Tibial nerve (tissue), 4 donors: ENCODE results near the gene RIN3. TPM values are rescaled to one million over a fixed set of nuclear protein-coding genes. Genes with fewer than 3 reads are reported as not detected.

Experiments used
- DNase-seq, 2 donors: peaks; one replicate each; pipeline ENCODE4 v3.0.0-alpha.2; 2019; ENCODE audit warnings: low spot score in 2 of 2
- H3K27ac ChIP-seq, 4 donors: fragments of 200-600 bp; sonication (generic) in 3 of 4; one replicate each; pipeline ENCODE4 v1.5.1; 2017 to 2019; ENCODE audit warnings: mild to moderate bottlenecking in 1 of 4
- H3K27me3 ChIP-seq, 2 donors: fragments of 200-600 bp; sonication (generic) in 1 of 2; one replicate each; pipeline versions ENCODE4 v1.5.1 to v1.6.0; 2017 to 2019
- H3K36me3 ChIP-seq, 3 donors: fragments of 200-600 bp; sonication (generic); one replicate each; pipeline ENCODE4 v1.5.1; 2018 to 2019
- H3K4me1 ChIP-seq, 4 donors: fragments of 200-600 bp; sonication (generic) in 3 of 4; one replicate each; pipeline ENCODE4 v1.5.1; 2017 to 2019
- H3K4me3 ChIP-seq, 4 donors: fragments of 200-600 bp; sonication (generic) in 3 of 4; one replicate each; pipeline ENCODE4 v1.5.1; 2017 to 2019; ENCODE audit warnings: mild to moderate bottlenecking in 1 of 4, moderate library complexity in 1 of 4
- H3K9me3 ChIP-seq, 4 donors: fragments of 200-600 bp; sonication (generic) in 3 of 4; one replicate each; pipeline ENCODE4 v1.5.1; 2017 to 2019
- EP300 ChIP-seq, 2 donors: sonication (generic); formaldehyde crosslinking; IDR thresholded peaks; one replicate each; pipeline ENCODE4 v1.6.1; 2017; ENCODE audit warnings: antibody characterized with exemption in 2 of 2, mild to moderate bottlenecking in 1 of 2
- POLR2A ChIP-seq, 2 donors: fragments of 450-650 bp; IDR thresholded peaks; one replicate each; pipeline ENCODE4 v1.6.1; 2017; ENCODE audit warnings: antibody characterized with exemption in 2 of 2, mild to moderate bottlenecking in 2 of 2, moderate library complexity in 2 of 2
- WGBS, 2 donors: methylation state at CpG; one replicate each; pipeline ENCODE4 v1.1.5; 2018; 5-methylcytosine and 5-hydroxymethylcytosine counted together
- total RNA-seq, 4 donors: library from RNA; depleted of rRNA; stranded (reverse); fragments of >200 nt; gene quantifications; one replicate each; pipeline ENCODE4 v1.1.0, GENCODE V29; 2016
- TF ChIP-seq, protein P1 (sequence below), 5 experiments: fragments of 200-600 bp in 3 of 5; fragments of 450-650 bp in 2 of 5; sonication (generic) in 3 of 5; IDR thresholded peaks; one replicate each; pipeline ENCODE4 v1.5.1; 2016 to 2019; ENCODE audit warnings: antibody characterized with exemption in 5 of 5, mild to moderate bottlenecking in 3 of 5, moderate library complexity in 2 of 5

RIN3 gene
- total RNA-seq, 4 donors from 2014 or later: 14.2 to 34.2 (median 15.5) TPM

DNA sequence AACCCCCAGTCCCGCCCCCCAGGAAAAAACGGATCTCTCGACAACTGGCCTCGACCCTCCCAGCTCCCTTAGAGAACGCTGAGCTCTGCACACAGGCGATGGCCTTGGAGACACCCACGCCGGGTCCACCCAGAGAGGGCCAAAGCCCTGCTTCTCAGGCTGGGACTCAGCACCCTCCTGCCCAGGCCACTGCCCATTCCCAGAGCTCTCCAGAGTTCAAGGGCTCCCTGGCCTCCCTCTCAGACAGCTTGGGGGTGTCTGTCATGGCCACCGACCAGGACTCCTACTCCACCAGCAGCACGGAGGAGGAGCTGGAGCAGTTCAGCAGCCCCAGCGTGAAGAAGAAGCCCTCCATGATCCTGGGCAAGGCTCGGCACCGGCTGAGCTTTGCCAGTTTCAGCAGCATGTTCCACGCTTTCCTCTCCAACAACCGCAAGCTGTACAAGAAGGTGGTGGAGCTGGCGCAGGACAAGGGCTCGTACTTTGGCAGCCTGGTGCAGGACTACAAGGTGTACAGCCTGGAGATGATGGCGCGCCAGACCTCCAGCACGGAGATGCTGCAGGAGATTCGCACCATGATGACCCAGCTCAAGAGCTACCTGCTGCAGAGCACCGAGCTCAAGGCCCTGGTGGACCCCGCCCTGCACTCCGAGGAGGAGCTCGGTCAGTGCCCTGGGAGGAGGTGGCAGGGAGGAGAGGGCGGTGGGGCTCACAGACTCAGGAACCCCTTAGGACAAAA is 139.0 kb downstream of the RIN3 start:
- H3K4me3 ChIP-seq: peak overlapping the region; percentile 9 to 46 (median 34)
- H3K9me3 ChIP-seq: no peaks in the 10 kb centered on the region
- peaks cover 0 to 13% (median 0%) of the 10 kb centered on the region in 3 donors for H3K36me3 ChIP-seq
- no peaks in the 10 kb centered on the region for H3K27me3 ChIP-seq
- DNase-seq: no peak
- TF ChIP-seq EP300 (IDR thresholded peaks at IDR 0.05) (no peak), POLR2A (IDR thresholded peaks at IDR 0.05) (no peak)
- TF ChIP-seq, protein P1, sequence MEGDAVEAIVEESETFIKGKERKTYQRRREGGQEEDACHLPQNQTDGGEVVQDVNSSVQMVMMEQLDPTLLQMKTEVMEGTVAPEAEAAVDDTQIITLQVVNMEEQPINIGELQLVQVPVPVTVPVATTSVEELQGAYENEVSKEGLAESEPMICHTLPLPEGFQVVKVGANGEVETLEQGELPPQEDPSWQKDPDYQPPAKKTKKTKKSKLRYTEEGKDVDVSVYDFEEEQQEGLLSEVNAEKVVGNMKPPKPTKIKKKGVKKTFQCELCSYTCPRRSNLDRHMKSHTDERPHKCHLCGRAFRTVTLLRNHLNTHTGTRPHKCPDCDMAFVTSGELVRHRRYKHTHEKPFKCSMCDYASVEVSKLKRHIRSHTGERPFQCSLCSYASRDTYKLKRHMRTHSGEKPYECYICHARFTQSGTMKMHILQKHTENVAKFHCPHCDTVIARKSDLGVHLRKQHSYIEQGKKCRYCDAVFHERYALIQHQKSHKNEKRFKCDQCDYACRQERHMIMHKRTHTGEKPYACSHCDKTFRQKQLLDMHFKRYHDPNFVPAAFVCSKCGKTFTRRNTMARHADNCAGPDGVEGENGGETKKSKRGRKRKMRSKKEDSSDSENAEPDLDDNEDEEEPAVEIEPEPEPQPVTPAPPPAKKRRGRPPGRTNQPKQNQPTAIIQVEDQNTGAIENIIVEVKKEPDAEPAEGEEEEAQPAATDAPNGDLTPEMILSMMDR (IDR thresholded peaks at IDR 0.05): no peak
- peak overlapping the region in 3 of 4 donors; percentile 63 to 80 (median 75) for H3K27ac ChIP-seq
- H3K4me1 ChIP-seq: peaks cover 0 to 35% (median 10%) of the 10 kb centered on the region in 4 donors
- WGBS, 2 donors: 79 to 89% methylated on average over 24 to 26 of the region's 26 CpGs

DNA sequence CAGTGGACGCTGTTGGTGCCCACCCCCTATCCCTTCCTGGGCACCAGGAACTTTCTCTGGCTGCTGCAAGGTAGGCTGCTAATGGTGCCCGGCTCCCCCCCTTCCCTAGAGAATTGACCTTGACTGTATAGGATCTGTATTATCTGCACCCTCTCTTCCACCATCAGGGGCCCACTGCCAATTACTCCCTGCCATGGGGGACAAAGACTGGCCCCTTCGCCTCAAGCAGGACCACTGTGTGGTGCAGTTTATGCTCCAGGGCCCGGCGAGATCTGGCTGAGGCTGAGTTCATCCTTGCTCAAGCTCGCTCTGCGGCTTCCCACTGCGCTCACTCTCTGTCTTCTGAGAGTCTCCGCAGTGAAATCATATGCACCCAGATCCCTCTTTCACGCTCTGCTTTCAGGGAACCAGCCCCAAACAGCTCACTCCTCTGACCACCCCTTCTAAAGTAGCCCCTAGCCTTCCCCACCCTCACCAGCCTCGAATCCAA is 139.6 kb downstream of the RIN3 start:
- DNase-seq: no peak
- 88 to 94% methylated on average over 11 of the region's 11 CpGs for WGBS, 2 donors
- Histone ChIP-seq H3K36me3 (peaks cover 0 to 13% (median 0%) of the 10 kb centered on the region in 3 donors), H3K4me3 (peak overlapping the region; percentile 9 to 46 (median 34)), H3K4me1 (peaks cover 0 to 28% (median 7%) of the 10 kb centered on the region in 4 donors), H3K9me3 (no peaks in the 10 kb centered on the region), H3K27ac (peak overlapping the region in 3 of 4 donors; percentile 63 to 80 (median 75)), H3K27me3 (no peaks in the 10 kb centered on the region)
- TF ChIP-seq, protein P1 (IDR thresholded peaks at IDR 0.05): no peak
- TF ChIP-seq EP300 (IDR thresholded peaks at IDR 0.05) (no peak), POLR2A (IDR thresholded peaks at IDR 0.05) (no peak)

GRCh38 chr14:92654239-92654901 is 140.8 kb downstream of the RIN3 start:
- peaks cover 0 to 21% (median 5%) of the 10 kb centered on the region in 4 donors for H3K4me1 ChIP-seq
- peak overlapping the region in 3 of 4 donors; percentile 50 to 80 (median 75) for H3K27ac ChIP-seq
- TF ChIP-seq EP300 (IDR thresholded peaks at IDR 0.05): no peak
- no peak for TF ChIP-seq POLR2A (IDR thresholded peaks at IDR 0.05)
- TF ChIP-seq, protein P1 (IDR thresholded peaks at IDR 0.05): no peak
- peaks cover 0 to 18% (median 0%) of the 10 kb centered on the region in 3 donors for H3K36me3 ChIP-seq
- WGBS, 2 donors: 78 to 85% methylated on average over 18 of the region's 18 CpGs
- H3K9me3 ChIP-seq: no peaks in the 10 kb centered on the region
- H3K4me3 ChIP-seq: peak overlapping the region in 3 of 4 donors; percentile 21 to 46 (median 30)
- H3K27me3 ChIP-seq: no peaks in the 10 kb centered on the region
- no peak for DNase-seq

DNA sequence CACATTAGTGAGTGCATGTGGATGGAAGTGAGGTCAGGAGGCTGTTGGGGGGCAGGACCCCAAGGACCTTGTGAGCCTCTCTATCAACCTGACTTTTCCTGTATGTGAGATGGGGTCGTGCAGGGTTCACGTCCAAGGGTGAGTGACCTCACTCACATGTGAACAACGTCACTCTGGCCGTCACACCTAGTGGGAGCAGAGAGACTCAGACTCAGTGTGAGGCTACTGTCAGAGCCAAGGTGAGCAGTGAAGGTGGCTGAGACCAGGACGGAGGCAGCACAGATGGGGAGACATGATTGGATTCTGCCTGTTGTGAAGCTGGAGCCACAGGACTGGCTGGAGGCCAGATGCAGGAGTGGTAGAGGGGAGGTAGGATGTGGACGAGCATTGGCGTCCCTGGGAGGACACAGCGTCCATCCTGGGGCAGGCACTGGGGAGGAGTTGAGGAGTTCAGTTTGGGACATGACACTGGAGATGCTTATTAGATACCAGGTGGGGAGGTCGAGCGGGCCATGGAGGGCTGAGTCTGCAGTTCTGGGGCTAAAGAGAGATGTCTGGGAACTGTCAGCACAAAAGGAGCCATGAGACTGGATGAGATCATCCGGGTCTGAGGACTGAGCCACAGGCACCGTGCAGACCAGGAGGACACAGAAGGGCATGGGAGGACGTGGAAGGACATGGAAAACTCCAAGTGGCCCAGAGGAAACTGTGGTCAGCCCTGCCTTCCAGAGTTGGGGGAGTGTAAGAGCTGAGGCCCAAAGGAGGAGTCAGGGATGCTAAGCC is 142.0 kb downstream of the RIN3 start:
- no peak for DNase-seq
- no peaks in the 10 kb centered on the region for H3K9me3 ChIP-seq

More for the DNA sequence above, 142.0 kb downstream of the RIN3 start:
- WGBS, 2 donors: 65 to 72% methylated on average over 13 of the region's 13 CpGs
- TF ChIP-seq POLR2A (IDR thresholded peaks at IDR 0.05): no peak
- no peak for TF ChIP-seq EP300 (IDR thresholded peaks at IDR 0.05)
- TF ChIP-seq, protein P1 (IDR thresholded peaks at IDR 0.05): no peak
- no peaks in the 10 kb centered on the region for H3K27me3 ChIP-seq
- H3K36me3 ChIP-seq: peaks cover 0 to 20% (median 0%) of the 10 kb centered on the region in 3 donors
- H3K4me1 ChIP-seq: peaks cover 0 to 17% (median 6%) of the 10 kb centered on the region in 4 donors
- peak overlapping the region in 3 of 4 donors; percentile 19 to 80 (median 75) for H3K27ac ChIP-seq
- H3K4me3 ChIP-seq: peak overlapping the region in 2 of 4 donors; percentile 3 to 46
